Measurements from ENCODE around the gene BICRA.

DNA sequence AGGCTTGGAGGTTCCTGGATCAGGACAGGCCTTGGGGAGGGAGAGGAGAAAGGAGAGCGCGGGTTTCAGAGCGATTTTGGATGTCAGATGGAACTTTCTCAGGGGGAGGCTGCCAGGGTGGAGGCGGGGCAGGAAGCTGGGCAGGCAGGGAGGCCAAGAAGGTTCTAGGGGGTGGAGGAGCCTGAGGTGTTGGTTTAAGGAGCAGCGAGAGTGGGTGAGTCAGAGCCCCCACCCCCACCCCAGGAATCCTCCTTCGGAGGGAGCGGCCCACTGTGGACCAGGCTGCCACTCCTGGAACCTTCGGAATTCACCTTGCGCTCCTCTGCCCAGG lies 120.5 kb downstream of the BICRA start:
- no peak for TF ChIP-seq EZH2 (IDR thresholded peaks at IDR 0.05; ENCODE audit: low read length)
- TF ChIP-seq, protein P1, sequence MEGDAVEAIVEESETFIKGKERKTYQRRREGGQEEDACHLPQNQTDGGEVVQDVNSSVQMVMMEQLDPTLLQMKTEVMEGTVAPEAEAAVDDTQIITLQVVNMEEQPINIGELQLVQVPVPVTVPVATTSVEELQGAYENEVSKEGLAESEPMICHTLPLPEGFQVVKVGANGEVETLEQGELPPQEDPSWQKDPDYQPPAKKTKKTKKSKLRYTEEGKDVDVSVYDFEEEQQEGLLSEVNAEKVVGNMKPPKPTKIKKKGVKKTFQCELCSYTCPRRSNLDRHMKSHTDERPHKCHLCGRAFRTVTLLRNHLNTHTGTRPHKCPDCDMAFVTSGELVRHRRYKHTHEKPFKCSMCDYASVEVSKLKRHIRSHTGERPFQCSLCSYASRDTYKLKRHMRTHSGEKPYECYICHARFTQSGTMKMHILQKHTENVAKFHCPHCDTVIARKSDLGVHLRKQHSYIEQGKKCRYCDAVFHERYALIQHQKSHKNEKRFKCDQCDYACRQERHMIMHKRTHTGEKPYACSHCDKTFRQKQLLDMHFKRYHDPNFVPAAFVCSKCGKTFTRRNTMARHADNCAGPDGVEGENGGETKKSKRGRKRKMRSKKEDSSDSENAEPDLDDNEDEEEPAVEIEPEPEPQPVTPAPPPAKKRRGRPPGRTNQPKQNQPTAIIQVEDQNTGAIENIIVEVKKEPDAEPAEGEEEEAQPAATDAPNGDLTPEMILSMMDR (optimal IDR thresholded peaks at IDR 0.05 in 1 of 3, IDR thresholded peaks at IDR 0.05 in 1 of 3, conservative IDR thresholded peaks at IDR 0.05 in 1 of 3; ENCODE audit: extremely low read depth in 1 of 3, insufficient read depth in 2 of 3, low read length in 3 of 3) = no peak

All from keratinocyte (primary cell).